K562 (cell line): Measurements from ENCODE around the gene ZNF521. TPM values are rescaled to one million over a fixed set of nuclear protein-coding genes. Genes with fewer than 3 reads are reported as not detected.

Source experiments
- CHD1 ChIP-seq: fragments of 200-600 bp; sonication (generic); IDR thresholded peaks from one replicate; pipeline ENCODE4 v1.6.1; 2012; ENCODE audit warnings: mild to moderate bottlenecking, moderate library complexity, low read length, inconsistent platforms
- DACH1 ChIP-seq: fragments of 450-650 bp; IDR thresholded peaks from 2 replicates; pipeline ENCODE4 v1.6.1; 2018; ENCODE audit not compliant: partially characterized antibody
- GTF3C2 ChIP-seq: IDR thresholded peaks from 3 replicates; pipeline ENCODE4 v1.6.1; 2011; ENCODE audit warnings: borderline replicate concordance, mild to moderate bottlenecking, moderate library complexity; ENCODE audit not compliant: insufficient read length; ENCODE audit errors: extremely low read depth
- HMBOX1 ChIP-seq: sonication (generic); IDR thresholded peaks from 2 replicates; pipeline ENCODE4 v1.6.1; 2016
- MTA2 ChIP-seq: fragments of 450-650 bp; IDR thresholded peaks from 2 replicates; pipeline ENCODE4 v1.6.1; 2016; ENCODE audit warnings: low read depth
- NFRKB ChIP-seq: fragments of 450-650 bp; IDR thresholded peaks from 2 replicates; pipeline ENCODE4 v1.6.1; 2016; ENCODE audit warnings: low read depth
- PHTF2 ChIP-seq: fragments of 250-450 bp; sonication (Bioruptor Pico); IDR thresholded peaks from 2 replicates; pipeline ENCODE4 v1.5.0; 2021; ENCODE audit warnings: mild to moderate bottlenecking
- RBM14 ChIP-seq: fragments of 200-400 bp; formaldehyde crosslinking; IDR thresholded peaks from 2 replicates; pipeline ENCODE4 v1.6.1; 2018; ENCODE audit warnings: low read depth, mild to moderate bottlenecking, low read length, moderate library complexity, borderline replicate concordance; ENCODE audit not compliant: insufficient read depth
- TBP ChIP-seq: optimal IDR thresholded peaks from 2 replicates; pipeline ENCODE3; 2011; ENCODE audit warnings: low read depth, low read length, improper control_type of control experiment
- ZNF175 ChIP-seq: fragments of 200-800 bp; sonication (Bioruptor generic); IDR thresholded peaks from 2 replicates; pipeline ENCODE4 v1.6.1; 2016; ENCODE audit warnings: low read depth, mild to moderate bottlenecking, missing genetic modification characterization, missing compliant biosample characterization
- ZNF644 ChIP-seq: fragments of 200-800 bp; sonication (Bioruptor generic); IDR thresholded peaks from 2 replicates; pipeline ENCODE4 v1.6.1; 2016; ENCODE audit warnings: low read depth, missing genetic modification characterization, missing compliant biosample characterization
- polyA plus RNA-seq, 8 experiments: library from polyadenylated mRNA; depleted of rRNA in 4 of 8; stranded (reverse) in 5 of 8; unstranded in 3 of 8; fragments of >200 nt; fragmentation: Nextera tagmentation in 2 of 8; fragmentation: Illumina TruSeq in 1 of 8; extraction: Ambion mirVana in 2 of 8; extraction: Trizol in 1 of 8; gene quantifications; 2 replicates each; pipeline versions ENCODE4 v1.2.1 to v1.2.3, GENCODE V29; 2011 to 2014; ENCODE audit warnings: inconsistent platforms in 1 of 8, missing spikeins in 1 of 8
- total RNA-seq, 7 experiments: library from RNA; depleted of rRNA in 6 of 7; stranded (reverse); fragments of >200 nt in 6 of 7; fragmentation: Illumina TruSeq in 2 of 7; extraction: Trizol in 2 of 7; gene quantifications; 2 replicates each; pipeline versions ENCODE4 v1.2.1 to v1.2.3, GENCODE V29; 2011 to 2021; ENCODE audit warnings: low replicate concordance in 1 of 7
- TF ChIP-seq, protein P1 (sequence below): fragments of 450-650 bp; IDR thresholded peaks from 2 replicates; pipeline ENCODE4 v1.6.1; 2016; ENCODE audit warnings: mild to moderate bottlenecking, moderate library complexity

The ZNF521 gene
- total and polyA plus RNA-seq, 9 of the 15 experiments (the other 6 are each of a cell fraction or from before 2014, with no cell fraction given): 1.2 to 5.8 (median 1.6) TPM

DNA sequence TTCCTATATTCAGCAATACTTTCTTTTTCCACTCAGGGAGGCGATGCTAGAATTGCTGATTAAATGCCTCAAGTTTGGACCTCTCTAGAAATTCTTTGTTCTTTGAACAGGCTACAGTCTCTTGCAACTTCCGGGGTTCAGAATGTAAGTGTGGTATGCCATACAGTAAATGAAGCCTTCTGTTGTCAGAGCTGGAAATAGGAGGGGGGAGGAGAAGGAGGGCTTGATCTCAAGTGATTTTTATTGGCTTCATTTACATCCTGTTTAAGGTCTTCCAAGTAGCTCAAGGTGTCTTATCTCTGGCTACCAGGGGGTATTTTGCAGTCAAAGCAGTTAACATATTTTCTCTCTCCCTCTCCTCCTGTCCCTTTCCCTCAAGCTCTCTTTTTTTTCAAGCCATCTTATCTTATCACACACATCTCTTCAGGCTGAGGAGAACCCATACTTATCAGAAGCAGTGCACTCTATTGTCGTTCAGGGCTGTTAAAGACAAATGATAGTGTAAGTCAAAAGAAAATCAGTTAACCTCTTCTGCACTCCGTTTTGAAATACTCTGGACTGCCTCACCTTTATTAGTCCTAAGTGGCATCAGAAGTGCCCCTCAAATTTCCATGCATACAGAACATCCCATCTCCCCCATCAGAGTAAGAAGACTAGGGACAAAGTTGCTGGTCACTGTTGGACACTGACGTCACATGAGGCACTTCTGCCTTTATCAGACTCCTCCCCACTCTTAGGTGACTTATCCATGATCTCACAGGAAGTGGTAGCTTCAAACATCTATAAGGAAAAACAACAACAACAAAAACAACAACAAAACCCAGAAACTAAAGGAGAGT lies 112.2 kb downstream of the ZNF521 start (continued):
- TF ChIP-seq, protein P1, sequence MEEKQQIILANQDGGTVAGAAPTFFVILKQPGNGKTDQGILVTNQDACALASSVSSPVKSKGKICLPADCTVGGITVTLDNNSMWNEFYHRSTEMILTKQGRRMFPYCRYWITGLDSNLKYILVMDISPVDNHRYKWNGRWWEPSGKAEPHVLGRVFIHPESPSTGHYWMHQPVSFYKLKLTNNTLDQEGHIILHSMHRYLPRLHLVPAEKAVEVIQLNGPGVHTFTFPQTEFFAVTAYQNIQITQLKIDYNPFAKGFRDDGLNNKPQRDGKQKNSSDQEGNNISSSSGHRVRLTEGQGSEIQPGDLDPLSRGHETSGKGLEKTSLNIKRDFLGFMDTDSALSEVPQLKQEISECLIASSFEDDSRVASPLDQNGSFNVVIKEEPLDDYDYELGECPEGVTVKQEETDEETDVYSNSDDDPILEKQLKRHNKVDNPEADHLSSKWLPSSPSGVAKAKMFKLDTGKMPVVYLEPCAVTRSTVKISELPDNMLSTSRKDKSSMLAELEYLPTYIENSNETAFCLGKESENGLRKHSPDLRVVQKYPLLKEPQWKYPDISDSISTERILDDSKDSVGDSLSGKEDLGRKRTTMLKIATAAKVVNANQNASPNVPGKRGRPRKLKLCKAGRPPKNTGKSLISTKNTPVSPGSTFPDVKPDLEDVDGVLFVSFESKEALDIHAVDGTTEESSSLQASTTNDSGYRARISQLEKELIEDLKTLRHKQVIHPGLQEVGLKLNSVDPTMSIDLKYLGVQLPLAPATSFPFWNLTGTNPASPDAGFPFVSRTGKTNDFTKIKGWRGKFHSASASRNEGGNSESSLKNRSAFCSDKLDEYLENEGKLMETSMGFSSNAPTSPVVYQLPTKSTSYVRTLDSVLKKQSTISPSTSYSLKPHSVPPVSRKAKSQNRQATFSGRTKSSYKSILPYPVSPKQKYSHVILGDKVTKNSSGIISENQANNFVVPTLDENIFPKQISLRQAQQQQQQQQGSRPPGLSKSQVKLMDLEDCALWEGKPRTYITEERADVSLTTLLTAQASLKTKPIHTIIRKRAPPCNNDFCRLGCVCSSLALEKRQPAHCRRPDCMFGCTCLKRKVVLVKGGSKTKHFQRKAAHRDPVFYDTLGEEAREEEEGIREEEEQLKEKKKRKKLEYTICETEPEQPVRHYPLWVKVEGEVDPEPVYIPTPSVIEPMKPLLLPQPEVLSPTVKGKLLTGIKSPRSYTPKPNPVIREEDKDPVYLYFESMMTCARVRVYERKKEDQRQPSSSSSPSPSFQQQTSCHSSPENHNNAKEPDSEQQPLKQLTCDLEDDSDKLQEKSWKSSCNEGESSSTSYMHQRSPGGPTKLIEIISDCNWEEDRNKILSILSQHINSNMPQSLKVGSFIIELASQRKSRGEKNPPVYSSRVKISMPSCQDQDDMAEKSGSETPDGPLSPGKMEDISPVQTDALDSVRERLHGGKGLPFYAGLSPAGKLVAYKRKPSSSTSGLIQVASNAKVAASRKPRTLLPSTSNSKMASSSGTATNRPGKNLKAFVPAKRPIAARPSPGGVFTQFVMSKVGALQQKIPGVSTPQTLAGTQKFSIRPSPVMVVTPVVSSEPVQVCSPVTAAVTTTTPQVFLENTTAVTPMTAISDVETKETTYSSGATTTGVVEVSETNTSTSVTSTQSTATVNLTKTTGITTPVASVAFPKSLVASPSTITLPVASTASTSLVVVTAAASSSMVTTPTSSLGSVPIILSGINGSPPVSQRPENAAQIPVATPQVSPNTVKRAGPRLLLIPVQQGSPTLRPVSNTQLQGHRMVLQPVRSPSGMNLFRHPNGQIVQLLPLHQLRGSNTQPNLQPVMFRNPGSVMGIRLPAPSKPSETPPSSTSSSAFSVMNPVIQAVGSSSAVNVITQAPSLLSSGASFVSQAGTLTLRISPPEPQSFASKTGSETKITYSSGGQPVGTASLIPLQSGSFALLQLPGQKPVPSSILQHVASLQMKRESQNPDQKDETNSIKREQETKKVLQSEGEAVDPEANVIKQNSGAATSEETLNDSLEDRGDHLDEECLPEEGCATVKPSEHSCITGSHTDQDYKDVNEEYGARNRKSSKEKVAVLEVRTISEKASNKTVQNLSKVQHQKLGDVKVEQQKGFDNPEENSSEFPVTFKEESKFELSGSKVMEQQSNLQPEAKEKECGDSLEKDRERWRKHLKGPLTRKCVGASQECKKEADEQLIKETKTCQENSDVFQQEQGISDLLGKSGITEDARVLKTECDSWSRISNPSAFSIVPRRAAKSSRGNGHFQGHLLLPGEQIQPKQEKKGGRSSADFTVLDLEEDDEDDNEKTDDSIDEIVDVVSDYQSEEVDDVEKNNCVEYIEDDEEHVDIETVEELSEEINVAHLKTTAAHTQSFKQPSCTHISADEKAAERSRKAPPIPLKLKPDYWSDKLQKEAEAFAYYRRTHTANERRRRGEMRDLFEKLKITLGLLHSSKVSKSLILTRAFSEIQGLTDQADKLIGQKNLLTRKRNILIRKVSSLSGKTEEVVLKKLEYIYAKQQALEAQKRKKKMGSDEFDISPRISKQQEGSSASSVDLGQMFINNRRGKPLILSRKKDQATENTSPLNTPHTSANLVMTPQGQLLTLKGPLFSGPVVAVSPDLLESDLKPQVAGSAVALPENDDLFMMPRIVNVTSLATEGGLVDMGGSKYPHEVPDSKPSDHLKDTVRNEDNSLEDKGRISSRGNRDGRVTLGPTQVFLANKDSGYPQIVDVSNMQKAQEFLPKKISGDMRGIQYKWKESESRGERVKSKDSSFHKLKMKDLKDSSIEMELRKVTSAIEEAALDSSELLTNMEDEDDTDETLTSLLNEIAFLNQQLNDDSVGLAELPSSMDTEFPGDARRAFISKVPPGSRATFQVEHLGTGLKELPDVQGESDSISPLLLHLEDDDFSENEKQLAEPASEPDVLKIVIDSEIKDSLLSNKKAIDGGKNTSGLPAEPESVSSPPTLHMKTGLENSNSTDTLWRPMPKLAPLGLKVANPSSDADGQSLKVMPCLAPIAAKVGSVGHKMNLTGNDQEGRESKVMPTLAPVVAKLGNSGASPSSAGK: no peak
- TF ChIP-seq ZNF644 (tag) (peak; percentile 68), ZNF175 (CRISPR knock-in tag) (no peak), MTA2 (peak; percentile 84), CHD1 (no peak), GTF3C2 (no peak), HMBOX1 (0 out of 2 replicates have a peak, but pooled peaks have one; percentile 35), PHTF2 (CRISPR knock-in tag) (no peak), NFRKB (no peak), TBP (no peak), RBM14 (no peak), DACH1 (no peak)
